Measurements from ENCODE around the gene DCAKD. TPM values are rescaled to one million over a fixed set of nuclear protein-coding genes. Genes with fewer than 3 reads are reported as not detected.

Gene DCAKD
- total RNA-seq, 1 donor from 2014 or later: 47.6 TPM

- no peak for DNase-seq
These were observed 52.0 kb downstream of the DCAKD start for GRCh38 chr17:44999433-44999832.

DNA sequence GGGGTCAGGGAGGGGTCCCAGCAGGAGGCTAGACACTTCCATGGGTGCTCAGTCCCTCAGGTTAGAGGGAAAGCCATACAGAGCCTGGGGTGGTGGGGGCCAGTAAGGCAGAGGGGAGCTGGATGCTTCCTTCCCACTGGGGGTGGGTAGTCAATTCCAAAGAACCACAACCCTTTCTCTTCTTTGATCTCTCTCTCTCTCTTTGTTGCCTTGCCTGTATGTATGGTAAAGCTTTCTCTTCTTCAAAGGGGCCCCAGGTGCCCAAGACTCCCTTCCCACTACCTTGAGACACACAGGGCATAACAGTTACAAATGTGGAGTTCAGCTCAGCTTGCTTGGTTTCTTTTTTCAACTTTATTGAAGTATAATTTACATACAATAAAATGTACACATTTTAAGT, 52.8 kb downstream of the DCAKD start:
- DNase-seq: no peak

GRCh38 chr17:44997733-44998520, 53.5 kb downstream of the DCAKD start:
- no peak for DNase-seq

DNA sequence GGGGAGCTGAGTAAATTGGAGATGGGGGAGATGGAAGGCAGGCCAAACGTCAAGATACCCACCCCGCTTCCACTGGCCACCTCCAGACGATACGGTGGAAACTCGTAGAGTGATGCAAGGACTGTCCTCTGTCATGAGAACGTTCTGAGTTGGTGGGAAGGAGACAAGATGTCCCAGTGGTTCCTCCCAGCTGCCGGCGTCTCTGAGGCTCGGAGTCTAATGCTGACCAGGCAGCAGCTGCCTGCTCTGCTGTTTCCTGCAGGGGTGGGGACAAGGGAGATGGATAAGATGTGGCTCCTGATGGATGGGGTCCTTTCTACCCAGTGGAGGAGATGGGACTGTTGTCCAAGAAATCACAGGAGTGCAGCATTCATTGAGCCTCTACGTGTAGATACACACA, 55.1 kb downstream of the DCAKD start:
- DNase-seq: no peak

DNA sequence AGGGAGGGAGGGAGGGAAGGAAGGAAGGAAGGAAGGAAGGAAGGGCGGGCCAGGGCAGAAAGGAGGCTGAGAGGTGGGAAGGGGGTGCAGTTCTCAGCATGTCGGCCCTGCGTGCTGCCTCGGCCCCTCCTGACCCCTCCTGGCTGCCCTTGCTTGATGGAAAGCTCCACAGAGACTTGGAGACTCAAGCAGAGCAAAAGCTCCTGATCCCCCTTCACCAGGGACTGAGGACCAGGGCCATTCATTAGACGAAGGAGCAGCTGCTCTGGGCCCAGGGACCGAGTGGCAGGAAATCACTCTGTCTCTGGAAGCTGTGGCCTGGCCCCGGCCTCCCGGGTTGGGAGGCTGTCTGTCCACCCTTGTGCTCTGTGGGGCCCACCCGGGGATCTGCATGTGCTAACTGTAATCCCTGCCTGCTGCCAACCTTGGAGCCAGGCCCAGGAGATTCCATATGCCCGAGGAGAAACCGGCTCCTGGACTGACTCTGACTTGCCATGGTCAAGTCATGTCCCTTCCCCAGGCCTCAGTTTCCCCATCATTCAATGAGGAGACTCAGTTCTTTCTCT, 55.9 kb downstream of the DCAKD start:
- DNase-seq: no peak

GRCh38 chr17:44992242-44992939, 59.0 kb downstream of the DCAKD start:
- DNase-seq: no peak

GRCh38 chr17:44990994-44991393, 60.4 kb downstream of the DCAKD start:
- DNase-seq: no peak

DNA sequence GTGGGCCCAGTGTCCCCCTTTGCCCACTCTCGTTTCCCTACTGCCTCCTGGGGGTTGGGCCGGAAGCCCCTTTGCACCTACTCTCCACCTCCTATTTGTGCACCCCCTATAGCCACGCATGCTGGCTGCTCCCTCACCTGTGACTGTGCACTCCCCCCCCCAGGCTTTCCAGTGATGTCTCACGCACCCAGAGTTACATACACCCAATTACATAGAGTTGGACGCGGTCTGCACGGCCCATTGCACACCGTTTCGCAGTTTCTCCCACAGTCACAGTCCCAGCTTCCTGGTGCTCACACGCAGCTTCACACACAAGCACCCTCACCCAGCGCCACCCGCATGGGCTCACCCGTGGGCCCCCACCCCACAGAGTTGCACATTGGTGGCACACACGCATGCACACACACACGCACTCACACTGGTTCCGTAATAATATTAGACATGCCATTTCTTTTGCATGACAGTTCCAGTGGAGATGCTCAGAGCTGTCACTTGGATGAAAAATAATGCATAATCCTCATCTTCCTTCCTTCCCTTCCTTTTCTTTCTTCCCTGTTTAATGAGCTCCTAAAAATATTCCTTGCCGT, 61.8 kb downstream of the DCAKD start:
- no peak for DNase-seq

GRCh38 chr17:44988044-44988942, 63.1 kb downstream of the DCAKD start:
- no peak for DNase-seq

DNA sequence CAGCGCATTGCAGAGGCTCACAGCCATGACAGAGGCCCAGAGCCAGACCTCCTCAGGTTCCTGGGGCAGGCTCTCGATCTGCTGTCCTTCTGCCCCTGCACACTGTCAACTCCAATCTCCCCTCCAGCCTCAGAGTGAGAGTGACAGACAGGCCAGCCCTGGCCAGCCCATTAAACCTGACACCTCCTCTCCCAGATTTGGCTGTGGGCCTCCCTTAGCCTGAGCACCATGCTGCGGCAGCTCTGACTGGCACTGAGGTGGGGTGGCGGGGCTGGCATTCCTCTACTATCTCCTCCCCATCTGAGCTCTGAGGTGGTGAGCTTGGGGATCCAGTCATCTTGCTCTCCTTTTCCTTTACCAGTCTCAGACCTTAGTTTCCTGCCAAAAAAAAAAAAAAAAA, 67.9 kb downstream of the DCAKD start:
- no peak for DNase-seq

GRCh38 chr17:44982113-44982702, 69.2 kb downstream of the DCAKD start:
- no peak for DNase-seq

DNA sequence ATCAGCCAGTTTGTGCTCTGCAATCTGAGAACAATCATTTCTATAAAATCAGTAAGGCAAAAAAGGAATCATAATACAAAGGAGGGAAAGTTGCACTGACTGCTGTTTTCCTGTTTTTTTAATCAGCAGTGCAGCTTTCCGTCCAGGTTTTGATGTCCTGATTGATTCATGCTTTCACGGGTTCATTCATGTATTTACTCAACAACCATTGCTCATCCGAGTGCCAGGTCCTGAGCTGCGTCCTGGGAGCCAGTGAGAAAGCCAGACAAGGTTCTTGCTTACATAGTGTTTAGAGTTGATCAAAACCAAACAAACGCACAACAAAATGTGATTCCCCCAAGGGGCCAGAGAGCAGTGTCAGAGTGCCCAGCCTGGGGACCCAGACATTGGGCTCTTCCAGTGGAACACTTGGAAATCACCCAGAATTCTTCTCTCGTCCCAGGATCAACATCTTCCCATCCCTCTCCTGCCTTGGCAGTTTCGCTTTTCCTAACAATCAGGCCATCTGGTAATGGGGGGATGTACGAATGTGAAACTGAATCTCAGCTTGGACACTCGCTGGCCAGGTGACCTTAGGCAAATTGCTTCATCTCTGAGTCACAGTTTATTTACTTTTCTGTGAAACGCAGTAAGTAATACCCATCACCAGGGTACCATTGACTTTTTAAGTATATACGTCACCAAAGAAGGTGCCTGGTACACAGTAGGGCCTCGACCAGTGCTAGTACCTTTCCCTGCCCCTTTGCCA, 70.0 kb downstream of the DCAKD start:
- DNase-seq: no peak

DNA sequence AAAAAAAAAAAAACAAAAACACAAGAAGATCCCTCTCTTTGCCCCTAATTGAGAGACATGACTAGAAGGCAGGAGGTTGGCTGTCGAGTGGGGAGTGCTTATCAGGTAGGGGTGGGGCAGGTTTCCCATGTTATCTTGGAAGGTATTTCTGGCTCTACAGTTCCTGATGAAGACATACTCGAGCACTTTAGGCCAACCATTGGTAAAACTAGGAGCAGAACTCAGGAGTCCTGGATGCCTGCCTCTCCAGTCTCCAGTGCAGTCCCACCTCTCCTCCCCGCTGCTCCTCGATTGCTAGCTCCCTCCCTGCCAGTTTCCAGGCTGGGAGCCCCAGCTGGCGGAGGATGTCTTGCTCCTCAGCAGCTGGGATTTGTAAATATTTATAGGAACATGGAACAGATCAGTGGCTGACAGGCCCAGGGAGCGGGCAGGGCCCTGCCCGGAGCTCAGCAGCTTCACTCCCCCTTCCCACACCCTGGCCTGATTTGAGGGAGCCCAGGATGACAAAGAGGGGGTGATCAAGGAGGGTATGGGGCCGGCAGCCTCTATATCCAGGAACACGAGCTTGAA, 71.9 kb downstream of the DCAKD start:
- DNase-seq: no peak

DNA sequence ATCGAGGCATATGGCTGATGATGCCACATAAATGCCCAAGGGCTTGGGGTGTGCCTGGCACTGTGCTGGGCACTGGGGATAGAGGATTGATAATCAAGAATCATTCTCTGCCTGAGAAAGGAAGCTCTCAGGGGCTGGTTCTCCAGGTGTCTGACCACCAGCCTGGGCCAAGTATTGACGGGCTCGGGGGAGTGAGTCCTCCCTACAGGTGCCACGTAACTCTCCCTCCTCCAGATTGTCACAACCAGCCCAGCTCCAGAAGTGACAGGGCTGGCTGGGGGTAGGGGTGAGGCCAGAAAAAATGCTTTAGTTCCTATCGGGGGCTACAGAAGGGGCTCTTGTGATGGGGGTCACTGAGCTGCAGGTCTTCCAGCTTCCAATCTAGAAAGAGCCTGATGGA, 72.6 kb downstream of the DCAKD start:
- no peak for DNase-seq

DNA sequence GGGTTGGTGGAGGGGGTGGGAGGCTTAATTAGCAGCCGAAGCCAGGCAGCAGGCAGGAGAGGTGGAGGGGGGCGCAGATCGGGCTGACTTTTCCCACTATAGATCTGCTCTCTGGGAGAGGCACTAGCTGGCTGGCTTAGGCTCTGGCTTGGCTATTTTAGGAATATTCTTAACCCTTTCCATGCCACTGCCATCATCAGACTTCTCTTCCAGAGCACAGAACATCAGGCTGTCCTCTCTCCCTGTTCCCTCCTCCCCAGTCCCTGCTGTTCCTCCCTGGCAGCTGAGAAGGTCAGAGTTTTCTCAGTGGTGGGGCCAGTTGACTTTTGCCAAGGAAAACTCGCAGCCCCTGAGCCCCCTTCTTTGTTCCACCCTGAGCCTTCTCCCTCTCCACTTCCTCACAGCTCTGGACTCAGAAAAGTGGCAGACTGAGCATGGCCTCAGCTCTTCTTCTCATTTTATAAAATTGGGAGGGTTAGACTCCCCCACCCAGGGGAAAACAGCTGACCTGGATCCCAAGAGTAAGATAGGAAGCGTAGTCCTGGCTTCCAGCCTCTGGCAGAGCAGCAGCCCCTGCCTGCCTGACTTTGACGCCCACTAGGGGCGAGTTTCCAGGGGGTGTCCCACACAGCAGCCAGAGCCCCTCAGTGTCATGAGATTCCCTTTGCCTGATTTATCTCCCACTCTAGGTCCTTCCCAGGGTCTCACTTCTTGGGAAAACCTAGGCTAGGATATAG, 73.5 kb downstream of the DCAKD start:
- no peak for DNase-seq

DNA sequence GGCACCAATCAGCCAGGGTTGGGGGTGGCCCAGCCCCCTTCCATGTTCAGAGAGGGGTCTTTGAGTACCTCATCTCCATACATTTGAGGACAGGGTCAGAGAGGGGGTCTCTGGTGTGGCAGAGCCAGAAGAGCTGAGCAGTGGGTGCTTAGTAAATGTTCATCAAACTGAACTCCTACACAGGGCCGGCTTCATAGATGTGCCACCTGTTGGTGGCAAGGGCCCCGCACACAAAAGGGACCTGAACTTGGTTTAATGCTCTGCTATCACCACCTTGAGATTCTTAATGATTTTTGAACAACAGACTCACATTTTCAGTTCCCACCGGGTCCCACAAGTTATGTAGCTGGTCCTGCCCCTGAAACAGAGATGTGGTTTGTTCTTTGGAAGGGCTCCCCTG, 74.4 kb downstream of the DCAKD start:
- DNase-seq: no peak

- DNase-seq: no peak
These were observed 75.2 kb downstream of the DCAKD start for GRCh38 chr17:44976206-44976605.
